H9 (cell line): ENCODE results near the gene DLEC1. TPM values are rescaled to one million over a fixed set of nuclear protein-coding genes. Genes with fewer than 3 reads are reported as not detected.

ENCODE experiments used
- DNase-seq: peaks from one replicate; pipeline ENCODE4 v3.0.0-alpha.2; 2017
- H2AFZ ChIP-seq: one replicate; pipeline ENCODE4 v1.6.1; 2013; ENCODE audit warnings: mild to moderate bottlenecking, low read length, control low read depth, moderate library complexity
- H2AK5ac ChIP-seq: 2 replicates; pipeline ENCODE4 v1.6.1; 2013; ENCODE audit warnings: low read length, control low read depth, mixed read lengths; ENCODE audit not compliant: insufficient read length
- H2BK120ac ChIP-seq: one replicate; pipeline ENCODE4 v1.6.1; 2013; ENCODE audit warnings: low read depth, mild to moderate bottlenecking, low read length, control low read depth, inconsistent platforms; ENCODE audit not compliant: poor library complexity, severe bottlenecking
- H2BK12ac ChIP-seq: 2 replicates; pipeline ENCODE4 v1.6.1; 2013; ENCODE audit warnings: low read length, control low read depth, mixed read lengths, low read depth; ENCODE audit not compliant: insufficient read length
- H2BK15ac ChIP-seq: 2 replicates; pipeline ENCODE4 v1.6.1; 2013; ENCODE audit warnings: low read depth, low read length, control low read depth
- H2BK20ac ChIP-seq: one replicate; pipeline ENCODE4 v1.6.1; 2013; ENCODE audit warnings: low read depth, mild to moderate bottlenecking, low read length, control low read depth, inconsistent platforms; ENCODE audit not compliant: poor library complexity, severe bottlenecking
- H2BK5ac ChIP-seq: 2 replicates; pipeline ENCODE4 v1.6.1; 2013; ENCODE audit warnings: low read length, control low read depth, mixed read lengths; ENCODE audit not compliant: insufficient read length
- H3K14ac ChIP-seq: 2 replicates; pipeline ENCODE4 v1.6.1; 2013; ENCODE audit warnings: low read length, control low read depth; ENCODE audit not compliant: insufficient read depth
- H3K18ac ChIP-seq: 2 replicates; pipeline ENCODE4 v1.6.1; 2013; ENCODE audit warnings: low read depth, mild to moderate bottlenecking, mixed read lengths, low read length, control low read depth; ENCODE audit not compliant: insufficient read length
- H3K23ac ChIP-seq: 2 replicates; pipeline ENCODE4 v1.6.1; 2013; ENCODE audit warnings: low read length, control low read depth, mixed read lengths, low read depth; ENCODE audit not compliant: insufficient read length
- H3K23me2 ChIP-seq: 2 replicates; pipeline ENCODE4 v1.6.1; 2013; ENCODE audit warnings: low read depth, mild to moderate bottlenecking, mixed read lengths, low read length, control low read depth; ENCODE audit not compliant: insufficient read length, poor library complexity, severe bottlenecking
- H3K27ac ChIP-seq: 2 replicates; pipeline ENCODE4 v1.5.1; 2013; ENCODE audit warnings: low read length, control low read depth, mixed read lengths, low read depth; ENCODE audit not compliant: insufficient read length
- H3K27me3 ChIP-seq: 2 replicates; pipeline ENCODE4 v1.6.1; 2013; ENCODE audit warnings: low read length, control low read depth, inconsistent platforms; ENCODE audit not compliant: insufficient read depth
- H3K4ac ChIP-seq: 2 replicates; pipeline ENCODE4 v1.6.1; 2013; ENCODE audit warnings: low read depth, mild to moderate bottlenecking, control low read depth, inconsistent platforms, low read length, moderate library complexity
- H3K4me1 ChIP-seq: 2 replicates; pipeline ENCODE4 v1.6.1; 2013; ENCODE audit warnings: low read length, control low read depth, inconsistent platforms; ENCODE audit not compliant: insufficient read depth
- H3K4me2 ChIP-seq: 2 replicates; pipeline ENCODE4 v1.6.1; 2013; ENCODE audit warnings: low read length, control low read depth, mixed read lengths; ENCODE audit not compliant: insufficient read length, insufficient read depth
- H3K56ac ChIP-seq: 2 replicates; pipeline ENCODE4 v1.6.1; 2013; ENCODE audit warnings: low read depth, mild to moderate bottlenecking, mixed read lengths, low read length, control low read depth; ENCODE audit not compliant: insufficient read length
- H3K79me1 ChIP-seq: 2 replicates; pipeline ENCODE4 v1.6.1; 2013; ENCODE audit warnings: low read depth, mild to moderate bottlenecking, moderate library complexity, low read length, control low read depth, inconsistent platforms; ENCODE audit not compliant: insufficient read depth, poor library complexity, severe bottlenecking
- H3K79me2 ChIP-seq: 2 replicates; pipeline ENCODE4 v1.6.1; 2013; ENCODE audit warnings: low read length, control low read depth, inconsistent platforms; ENCODE audit not compliant: insufficient read depth
- H3K9ac ChIP-seq: 2 replicates; pipeline ENCODE4 v1.6.1; 2013; ENCODE audit warnings: low read length, control low read depth, mixed read lengths; ENCODE audit not compliant: insufficient read length; ENCODE audit errors: extremely low read depth
- H3K9me3 ChIP-seq: one replicate; pipeline ENCODE4 v1.6.1; 2013; ENCODE audit warnings: low read depth, low read length, inconsistent platforms; ENCODE audit not compliant: control insufficient read depth
- H3T11ph ChIP-seq: one replicate; pipeline ENCODE4 v1.6.1; 2013; ENCODE audit warnings: mild to moderate bottlenecking, low read length, control low read depth, inconsistent platforms
- H4K20me1 ChIP-seq: one replicate; pipeline ENCODE4 v1.6.1; 2013; ENCODE audit not compliant: control insufficient read depth, insufficient read length, insufficient read depth
- H4K5ac ChIP-seq: 2 replicates; pipeline ENCODE4 v1.6.1; 2013; ENCODE audit warnings: low read depth, mild to moderate bottlenecking, mixed read lengths, low read length, control low read depth; ENCODE audit not compliant: insufficient read length
- H4K8ac ChIP-seq: replicated peaks from 2 replicates; pipeline ENCODE4 v1.6.1; 2013; ENCODE audit warnings: low read length, control low read depth, mixed read lengths, low read depth; ENCODE audit not compliant: insufficient read length
- H4K91ac ChIP-seq: 2 replicates; pipeline ENCODE4 v1.6.1; 2013; ENCODE audit warnings: low read depth, mild to moderate bottlenecking, moderate library complexity, mixed read lengths, low read length, control low read depth; ENCODE audit not compliant: insufficient read length
- H3K27ac Mint-ChIP-seq, 3 experiments: 2 replicates in 2 of 3; 3 replicates in 1 of 3; pipeline ENCODE4 v1.8.0; 2020 to 2021; ENCODE audit warnings: mixed read lengths in 3 of 3, mild to moderate bottlenecking in 1 of 3, moderate library complexity in 1 of 3
- H3K27me3 Mint-ChIP-seq: 2 replicates; pipeline ENCODE4 v1.8.0; 2021; ENCODE audit warnings: low read depth, mild to moderate bottlenecking, moderate library complexity, mixed read lengths
- H3K36me3 Mint-ChIP-seq, 3 experiments: 2 replicates in 2 of 3; 3 replicates in 1 of 3; pipeline ENCODE4 v1.8.0; 2020 to 2021; ENCODE audit warnings: low read depth in 3 of 3, mixed read lengths in 3 of 3; ENCODE audit not compliant: insufficient read depth in 1 of 3
- H3K4me1 Mint-ChIP-seq, 2 experiments: 2 replicates each; pipeline ENCODE4 v1.8.0; 2020; ENCODE audit warnings: mixed read lengths in 2 of 2
- H3K4me3 Mint-ChIP-seq, 2 experiments: 2 replicates in 1 of 2; 3 replicates in 1 of 2; pipeline ENCODE4 v1.8.0; 2020 to 2021; ENCODE audit warnings: mild to moderate bottlenecking in 2 of 2, mixed read lengths in 2 of 2, moderate library complexity in 1 of 2
- H3K9me3 Mint-ChIP-seq, 2 experiments: 2 replicates in 1 of 2; 3 replicates in 1 of 2; pipeline ENCODE4 v1.8.0; 2020; ENCODE audit warnings: mild to moderate bottlenecking in 2 of 2, mixed read lengths in 2 of 2, moderate library complexity in 1 of 2
- WGBS: extraction: QIAGEN DNeasy Blood & Tissue Kit; methylation state at CpG from one replicate; pipeline ENCODE4 v1.1.7; 2013; ENCODE audit warnings: missing lambda C conversion rate, low lambda C conversion rate, mixed read lengths; ENCODE audit not compliant: insufficient read length; ENCODE audit errors: extremely low coverage; 5-methylcytosine and 5-hydroxymethylcytosine counted together
- total RNA-seq: library from RNA; stranded (reverse); gene quantifications from 2 replicates; pipeline ENCODE4 v1.2.1, GENCODE V29; 2021
- TF ChIP-seq, protein P1 (sequence below): fragments of 200-600 bp; sonication (generic); conservative IDR thresholded peaks from 3 replicates; pipeline ENCODE4 v1.8.0; 2021; ENCODE audit warnings: antibody characterized with exemption, mild to moderate bottlenecking

Gene DLEC1
- total RNA-seq, 1 experiment from 2014 or later: 2.1 TPM

DNA sequence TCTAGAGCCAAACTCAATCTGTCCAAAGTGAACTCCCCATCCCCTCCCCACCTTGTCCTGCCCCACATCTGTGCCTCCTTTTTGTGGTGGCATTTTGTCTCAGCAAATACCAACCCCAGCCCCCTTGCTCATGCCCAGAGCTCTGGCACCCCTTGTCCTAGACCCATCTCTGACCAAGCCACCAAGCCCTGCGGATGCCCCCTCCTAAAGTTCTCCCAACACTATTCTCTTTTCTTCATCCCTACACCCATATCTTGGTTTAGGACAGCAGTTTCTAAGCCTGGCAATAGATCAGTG lies 80.2 kb downstream of the DLEC1 start:
- H3K9me3 Mint-ChIP-seq: no peaks in the 10 kb centered on the region; a peak in 1 of 5 replicates
- Histone ChIP-seq H3K56ac (no peak overlapping the region), H2BK12ac (no peak overlapping the region), H4K91ac (no peak overlapping the region), H4K5ac (no peak overlapping the region), H2BK5ac (no peak overlapping the region), H3K4me2 (no peak overlapping the region), H3K9ac (no peak overlapping the region), H3K79me1 (no peaks in the 10 kb centered on the region), H4K20me1 (no peaks in the 10 kb centered on the region), H3K27me3 (no peaks in the 10 kb centered on the region), H2BK20ac (no peak overlapping the region), H3K9me3 (no peaks in the 10 kb centered on the region), H2BK120ac (no peak overlapping the region), H3T11ph (no peak overlapping the region), H3K4ac (no peak overlapping the region), H3K14ac (no peak overlapping the region), H3K23me2 (no peaks in the 10 kb centered on the region), H3K79me2 (no peaks in the 10 kb centered on the region), H2AK5ac (no peak overlapping the region), H4K8ac (no peak overlapping the region), H3K4me1 (no peaks in the 10 kb centered on the region), H3K18ac (no peak overlapping the region), H2BK15ac (no peak overlapping the region), H3K27ac (no peak overlapping the region), H2AFZ (no peak overlapping the region), H3K23ac (no peak overlapping the region)
- peaks cover 15% of the 10 kb centered on the region for H3K27me3 Mint-ChIP-seq
- no peak overlapping the region for H3K27ac Mint-ChIP-seq
- TF ChIP-seq, protein P1, sequence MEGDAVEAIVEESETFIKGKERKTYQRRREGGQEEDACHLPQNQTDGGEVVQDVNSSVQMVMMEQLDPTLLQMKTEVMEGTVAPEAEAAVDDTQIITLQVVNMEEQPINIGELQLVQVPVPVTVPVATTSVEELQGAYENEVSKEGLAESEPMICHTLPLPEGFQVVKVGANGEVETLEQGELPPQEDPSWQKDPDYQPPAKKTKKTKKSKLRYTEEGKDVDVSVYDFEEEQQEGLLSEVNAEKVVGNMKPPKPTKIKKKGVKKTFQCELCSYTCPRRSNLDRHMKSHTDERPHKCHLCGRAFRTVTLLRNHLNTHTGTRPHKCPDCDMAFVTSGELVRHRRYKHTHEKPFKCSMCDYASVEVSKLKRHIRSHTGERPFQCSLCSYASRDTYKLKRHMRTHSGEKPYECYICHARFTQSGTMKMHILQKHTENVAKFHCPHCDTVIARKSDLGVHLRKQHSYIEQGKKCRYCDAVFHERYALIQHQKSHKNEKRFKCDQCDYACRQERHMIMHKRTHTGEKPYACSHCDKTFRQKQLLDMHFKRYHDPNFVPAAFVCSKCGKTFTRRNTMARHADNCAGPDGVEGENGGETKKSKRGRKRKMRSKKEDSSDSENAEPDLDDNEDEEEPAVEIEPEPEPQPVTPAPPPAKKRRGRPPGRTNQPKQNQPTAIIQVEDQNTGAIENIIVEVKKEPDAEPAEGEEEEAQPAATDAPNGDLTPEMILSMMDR: no peak
- DNase-seq: no peak
- WGBS: no CpG with 5 or more reads among the region's 1 CpG
- H3K36me3 Mint-ChIP-seq: peaks cover 19 to 57% (median 33%) of the 10 kb centered on the region in 3 experiments; a peak in 6 of 7 replicates
- H3K4me3 Mint-ChIP-seq: no peak overlapping the region; a peak in 1 of 5 replicates
- peaks cover 0 to 3% of the 10 kb centered on the region in 2 experiments; a peak in 1 of 4 replicates for H3K4me1 Mint-ChIP-seq
